Activated CD4-positive, alpha-beta T cell treated with anti-CD3 and anti-CD28 coated beads, Interleukin-2, amount 50 U/mL, for 24 hours (primary cell): ENCODE results near the gene RPS29.
A peak's percentile ranks its signal among the peaks of the same experiment; 100 is the strongest.
"Not testable (repeated sequence)": the region's sequence is repeated elsewhere in the genome, so short reads cannot be mapped to it uniquely, and the experiment has no call there.

ENCODE experiments used
- DNase-seq, 2 donors: peaks; one replicate each; pipeline ENCODE4 v3.0.0-alpha.2; 2020; ENCODE audit warnings: low read depth in 1 of 2, low spot score in 1 of 2

Gene RPS29

DNA sequence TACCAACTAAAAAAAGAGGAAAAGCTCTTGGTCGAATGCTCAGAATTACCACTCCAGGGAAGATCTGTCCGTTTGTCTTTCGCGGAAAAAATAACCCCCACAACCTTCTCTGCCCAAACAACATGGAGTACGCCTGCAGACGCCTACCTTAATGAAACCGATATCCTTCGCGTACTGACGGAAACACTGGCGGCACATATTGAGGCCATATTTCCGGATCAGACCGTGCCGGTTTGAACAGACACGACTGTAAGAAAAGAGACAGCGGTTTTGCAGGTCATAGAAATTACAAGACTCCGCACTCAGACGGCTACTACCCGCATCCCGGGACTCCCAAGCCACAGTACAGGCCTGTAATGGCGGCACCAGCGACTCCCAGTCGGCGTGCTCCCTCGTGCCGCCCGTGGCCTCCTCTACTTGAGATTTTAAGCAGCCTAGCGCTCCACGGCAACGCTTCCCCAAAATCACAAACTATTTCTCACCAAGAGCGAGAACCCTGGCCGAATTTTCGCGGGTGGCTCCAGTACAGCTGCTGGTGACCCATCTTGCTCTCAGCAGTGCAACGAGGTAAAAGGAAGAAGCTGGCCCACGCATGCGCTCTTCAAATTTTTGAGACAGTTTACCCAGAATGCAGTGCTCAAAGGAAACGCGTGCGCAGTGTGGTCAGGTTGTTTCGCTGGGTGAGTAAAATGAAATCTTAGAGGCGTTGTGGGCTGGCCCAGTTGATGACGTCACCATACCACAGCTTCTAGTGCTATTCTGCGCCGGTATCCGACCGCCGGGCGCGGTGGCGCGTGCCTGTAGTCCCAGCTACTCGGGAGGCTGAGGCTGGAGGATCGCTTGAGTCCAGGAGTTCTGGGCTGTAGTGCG lies at the start of gene RPS29:
Gene RPS29 (minus strand): TSS at position 578 of the 870 bp plus-strand sequence. CDS start 34 bp downstream, at position 544.
- DNase-seq = peak; percentile 98 to 100

- DNase-seq = peak; percentile 41 to 52
Observed at GRCh38 chr14:49634547-49635334, 48.6 kb upstream of the RPS29 start, which contains the start of gene DNAAF2. Gene DNAAF2, minus strand, starts transcription at chr14:49635244. Its CDS starts 95 bp downstream, at chr14:49635149.

DNA sequence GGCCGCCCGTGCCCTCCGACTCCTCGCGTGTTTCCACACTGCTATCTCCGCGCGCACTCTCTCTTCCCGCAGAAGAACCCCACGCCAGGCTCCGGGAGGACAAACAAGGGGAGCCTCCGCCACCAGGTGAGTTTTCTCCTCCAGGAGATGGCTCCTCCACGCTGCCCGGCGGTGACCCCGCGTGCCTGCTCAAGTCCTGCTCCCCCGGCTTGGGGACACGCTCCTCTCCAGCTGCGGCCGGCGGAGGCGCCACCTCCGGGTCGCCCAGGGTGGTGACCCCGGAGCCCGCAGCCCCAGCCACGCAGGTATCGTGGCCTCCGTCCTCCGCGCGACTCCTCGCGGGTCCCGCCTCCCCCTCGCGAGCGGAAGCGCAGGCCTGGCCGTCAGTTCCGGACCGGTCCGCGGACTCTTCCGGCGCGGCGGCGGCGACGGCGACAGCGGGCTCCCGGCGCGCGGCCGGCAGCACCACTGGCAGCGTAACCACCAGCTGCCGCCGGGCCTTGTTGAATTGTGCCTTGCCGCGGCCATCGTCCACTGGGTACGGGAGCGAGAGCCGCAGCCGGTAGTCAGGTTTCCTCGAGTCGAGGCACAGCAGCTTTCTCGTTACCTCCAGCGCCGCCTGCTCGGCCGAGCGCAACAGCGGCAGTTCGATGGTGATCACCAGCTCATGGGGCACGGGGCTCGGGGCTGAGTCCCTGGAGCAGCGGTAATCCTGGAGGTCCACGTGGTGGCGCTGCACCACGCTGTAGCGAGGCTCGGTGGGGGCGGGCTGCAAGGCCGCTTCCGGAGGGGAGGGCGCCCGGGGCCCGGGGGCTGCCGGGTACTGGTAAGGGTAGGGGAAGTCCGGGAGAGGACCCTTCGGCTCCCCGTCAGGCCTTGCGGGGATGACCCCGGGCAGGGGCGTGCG lies 47.7 kb upstream of the RPS29 start:
- DNase-seq = peak; percentile 88 to 95

- DNase-seq = no peak
Observed at GRCh38 chr14:49623941-49624839, 38.0 kb upstream of the RPS29 start.

- no peak for DNase-seq
Observed at GRCh38 chr14:49623387-49623786, 37.2 kb upstream of the RPS29 start.

- no peak for DNase-seq
Observed at GRCh38 chr14:49622022-49622607, 35.9 kb upstream of the RPS29 start.

GRCh38 chr14:49621114-49621881 lies 35.1 kb upstream of the RPS29 start:
- DNase-seq = peak in 1 of 2 donors; percentile 17

- peak; percentile 83 to 91 for DNase-seq
Observed at GRCh38 chr14:49620182-49621113, 34.3 kb upstream of the RPS29 start, which contains the start of the genes MGAT2 and RPL36AL. Gene MGAT2, plus strand, starts transcription at chr14:49620799. Its CDS starts 470 bp downstream, at chr14:49621269. Gene RPL36AL, minus strand, starts transcription at chr14:49620626. Its CDS starts 1,522 bp downstream, at chr14:49619104.

GRCh38 chr14:49619730-49620129 lies 33.5 kb upstream of the RPS29 start:
- DNase-seq = no peak

DNA sequence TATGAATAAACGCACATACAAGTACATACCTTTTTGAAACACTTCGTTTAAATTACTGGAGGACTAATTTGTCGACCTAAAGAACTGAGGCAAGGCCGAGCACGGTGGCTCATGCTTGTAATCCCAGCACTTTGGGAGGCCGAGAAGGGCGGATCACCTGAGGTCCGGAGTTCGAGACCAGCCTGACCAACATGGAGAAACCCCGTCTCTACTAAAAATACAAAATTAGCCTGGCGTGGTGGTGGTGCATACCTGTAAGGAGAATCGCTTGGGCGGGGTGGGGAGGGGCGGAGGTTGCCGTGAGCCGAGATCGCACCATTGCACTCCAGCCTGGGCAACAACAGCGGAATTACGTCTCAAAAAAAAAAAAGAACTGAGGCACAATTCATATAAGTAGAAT lies 33.1 kb upstream of the RPS29 start:
- not testable (repeated sequence) for DNase-seq

GRCh38 chr14:49617852-49618519 lies 31.8 kb upstream of the RPS29 start:
- DNase-seq = no peak

DNA sequence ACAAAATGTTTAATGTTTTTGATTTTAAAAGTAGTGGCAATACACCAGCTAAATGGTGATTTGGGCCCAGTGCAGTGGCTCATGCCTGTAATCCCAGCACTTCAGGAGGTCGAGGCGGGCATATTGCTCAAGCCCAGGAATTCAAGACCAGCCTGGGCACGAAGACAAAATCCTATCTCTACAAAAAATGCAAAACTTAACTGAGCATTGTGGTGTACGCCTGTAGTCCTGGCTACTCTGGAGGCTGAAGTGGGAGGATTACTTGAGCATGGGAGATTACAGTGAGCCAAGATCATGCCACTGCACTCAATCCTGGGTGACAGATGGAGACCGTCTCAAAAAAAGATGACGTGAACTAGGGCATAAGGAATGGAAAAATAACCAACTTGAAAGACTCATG lies 29.6 kb upstream of the RPS29 start:
- no peak for DNase-seq

DNA sequence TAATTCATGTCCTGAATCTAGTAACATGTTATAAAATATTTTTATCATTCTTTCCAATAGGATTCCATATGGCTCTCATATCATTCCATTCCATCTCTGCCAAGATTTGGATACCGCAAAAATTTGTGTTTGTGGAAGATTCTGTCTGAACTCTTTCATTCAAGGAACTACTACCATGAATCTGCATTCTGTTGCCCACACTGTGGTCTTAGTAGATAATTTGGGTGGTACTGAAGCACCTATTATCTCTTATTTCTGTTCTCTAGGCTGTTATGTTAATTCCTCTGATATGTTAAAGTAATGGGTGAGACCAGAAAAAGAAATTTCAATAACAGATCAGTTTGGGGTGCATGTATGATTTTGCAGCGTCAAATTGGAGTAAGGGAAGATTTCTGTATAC lies 28.0 kb upstream of the RPS29 start:
- no peak for DNase-seq

DNA sequence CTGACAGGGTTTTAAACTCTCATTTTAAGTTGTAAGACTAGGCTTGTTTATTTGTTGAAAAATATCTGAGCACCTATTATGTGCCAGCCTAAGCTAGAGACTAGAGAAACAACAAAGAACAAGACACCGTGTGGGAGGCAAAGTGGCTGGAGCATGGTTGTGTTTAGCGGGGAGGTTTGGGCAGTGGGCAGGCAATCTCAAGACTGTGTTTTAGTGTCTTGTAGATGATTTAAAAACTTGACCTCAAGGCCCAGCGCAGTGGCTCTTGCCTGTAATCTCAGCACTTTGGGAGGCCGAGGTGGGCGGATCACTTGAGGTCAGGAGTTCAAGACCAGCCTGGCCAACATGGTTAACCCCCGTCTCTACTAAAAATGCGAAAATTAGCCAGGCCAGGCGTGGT lies 26.5 kb upstream of the RPS29 start:
- no peak for DNase-seq

DNA sequence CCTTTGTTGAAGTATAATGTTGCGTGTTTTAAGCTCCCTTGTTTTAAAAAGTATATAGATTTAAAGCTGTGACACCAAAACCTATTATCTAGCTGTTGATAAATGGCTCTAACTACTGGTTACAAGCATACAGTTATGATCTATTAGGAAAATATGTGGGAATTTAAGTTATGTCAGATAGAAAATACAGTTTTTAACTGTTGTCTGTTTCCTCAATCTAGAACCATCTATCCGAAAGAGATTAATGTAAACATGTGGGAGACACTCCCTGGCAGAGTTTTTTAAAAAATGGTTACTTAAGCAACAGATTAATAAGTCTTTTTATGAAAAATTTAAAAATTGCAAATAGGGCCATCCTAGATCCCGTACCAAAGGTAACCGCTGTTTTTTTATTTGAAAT lies 26.1 kb upstream of the RPS29 start:
- DNase-seq = no peak

GRCh38 chr14:49607583-49607982 lies 21.4 kb upstream of the RPS29 start:
- DNase-seq = no peak
